GM18511 (cell line): Measurements from ENCODE around the gene NECAB3.

Source experiments
- ATAC-seq: cut with Tn5 transposase; IDR thresholded peaks from one replicate; pipeline ENCODE4 v1.9.1; 2021; ENCODE audit warnings: mild to moderate bottlenecking, moderate library complexity; ENCODE audit not compliant: unreplicated experiment

The NECAB3 gene

GRCh38 chr20:33626190-33626589, 48.0 kb downstream of the NECAB3 start:
- no peak for ATAC-seq

GRCh38 chr20:33624399-33624798, 49.8 kb downstream of the NECAB3 start:
- no peak for ATAC-seq

- ATAC-seq = no peak
These were observed 51.4 kb downstream of the NECAB3 start for GRCh38 chr20:33622705-33623365.

GRCh38 chr20:33621717-33622400, 52.4 kb downstream of the NECAB3 start:
- no peak for ATAC-seq

- ATAC-seq = no peak
These were observed 62.2 kb downstream of the NECAB3 start for GRCh38 chr20:33612001-33612400.

- ATAC-seq = no peak
These were observed 63.1 kb downstream of the NECAB3 start for GRCh38 chr20:33611106-33611505.

- ATAC-seq = no peak
These were observed 64.7 kb downstream of the NECAB3 start for GRCh38 chr20:33609504-33609903.
